Activated CD8-positive, alpha-beta memory T cell treated with anti-CD3 and anti-CD28 coated beads, Interleukin-2, amount 50 U/mL, for 4 hours (primary cell): ENCODE results near the gene LRGUK.
"Not testable (repeated sequence)": the region's sequence is repeated elsewhere in the genome, so short reads cannot be mapped to it uniquely, and the experiment has no call there.

ENCODE experiments used
- DNase-seq: peaks from one replicate; pipeline ENCODE4 v3.0.0-alpha.2; 2020

Gene LRGUK

GRCh38 chr7:134248196-134248595, 121.1 kb downstream of the LRGUK start:
- no peak for DNase-seq

GRCh38 chr7:134254311-134254710, 127.2 kb downstream of the LRGUK start:
- DNase-seq: no peak

GRCh38 chr7:134255814-134256213, 128.7 kb downstream of the LRGUK start:
- DNase-seq: no peak

- DNase-seq: no peak
These were observed 135.2 kb downstream of the LRGUK start for GRCh38 chr7:134262322-134262721.

- DNase-seq: no peak
These were observed 149.8 kb downstream of the LRGUK start for GRCh38 chr7:134276951-134277350.

DNA sequence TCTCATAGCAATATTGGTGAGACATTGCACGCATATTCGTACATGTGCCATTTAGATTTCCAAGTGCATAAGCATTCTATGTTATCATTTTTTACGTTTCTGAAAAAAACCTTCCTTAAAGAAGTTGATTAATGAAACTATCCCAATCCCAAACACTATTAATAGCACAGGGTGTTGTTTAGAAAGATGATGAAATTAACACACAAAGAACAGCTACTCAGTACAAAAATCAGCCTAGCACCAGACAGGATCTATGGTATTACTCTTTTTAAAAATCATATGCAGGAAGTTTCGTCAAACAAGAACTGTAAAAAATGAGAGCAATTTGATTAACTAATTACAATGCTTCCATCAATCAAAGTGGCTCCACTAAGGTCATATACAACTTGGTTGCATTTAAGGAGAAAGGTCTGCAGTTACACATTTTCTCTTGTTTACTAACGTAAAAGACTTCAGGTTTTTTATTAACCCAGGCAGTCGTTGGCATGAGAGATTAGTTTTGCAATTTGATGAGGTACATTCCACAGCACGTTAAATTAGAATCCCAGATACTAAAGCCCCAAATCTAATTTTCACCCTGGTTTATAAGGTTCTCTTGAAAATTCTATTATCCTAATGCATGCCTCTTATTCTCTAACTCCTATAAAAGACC, 151.5 kb downstream of the LRGUK start:
- DNase-seq: no peak

GRCh38 chr7:134279336-134279735, 152.2 kb downstream of the LRGUK start:
- no peak for DNase-seq

DNA sequence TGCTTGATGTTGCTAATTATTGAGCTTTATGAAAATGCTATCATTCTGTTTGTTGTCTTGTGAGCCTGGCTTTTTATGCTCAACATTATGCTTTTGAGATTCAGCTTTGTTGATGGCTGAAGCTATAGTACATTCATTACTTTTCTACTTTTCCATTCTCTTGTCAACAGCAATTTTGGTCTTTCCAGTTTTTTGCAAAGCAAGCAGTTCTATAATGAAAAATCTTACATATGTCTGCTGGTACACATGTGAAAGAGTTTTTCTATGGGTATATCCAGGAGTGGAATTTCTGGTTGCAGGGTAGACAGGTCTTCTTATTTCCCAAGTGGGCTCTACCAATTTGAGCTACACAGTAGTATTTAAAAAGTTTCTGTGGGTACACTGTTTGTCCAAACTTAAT, 152.8 kb downstream of the LRGUK start:
- no peak for DNase-seq

GRCh38 chr7:134280508-134280907, 153.4 kb downstream of the LRGUK start:
- DNase-seq: no peak

- no peak for DNase-seq
These were observed 156.9 kb downstream of the LRGUK start for GRCh38 chr7:134284011-134284410.

GRCh38 chr7:134284952-134285351, 157.8 kb downstream of the LRGUK start:
- no peak for DNase-seq

DNA sequence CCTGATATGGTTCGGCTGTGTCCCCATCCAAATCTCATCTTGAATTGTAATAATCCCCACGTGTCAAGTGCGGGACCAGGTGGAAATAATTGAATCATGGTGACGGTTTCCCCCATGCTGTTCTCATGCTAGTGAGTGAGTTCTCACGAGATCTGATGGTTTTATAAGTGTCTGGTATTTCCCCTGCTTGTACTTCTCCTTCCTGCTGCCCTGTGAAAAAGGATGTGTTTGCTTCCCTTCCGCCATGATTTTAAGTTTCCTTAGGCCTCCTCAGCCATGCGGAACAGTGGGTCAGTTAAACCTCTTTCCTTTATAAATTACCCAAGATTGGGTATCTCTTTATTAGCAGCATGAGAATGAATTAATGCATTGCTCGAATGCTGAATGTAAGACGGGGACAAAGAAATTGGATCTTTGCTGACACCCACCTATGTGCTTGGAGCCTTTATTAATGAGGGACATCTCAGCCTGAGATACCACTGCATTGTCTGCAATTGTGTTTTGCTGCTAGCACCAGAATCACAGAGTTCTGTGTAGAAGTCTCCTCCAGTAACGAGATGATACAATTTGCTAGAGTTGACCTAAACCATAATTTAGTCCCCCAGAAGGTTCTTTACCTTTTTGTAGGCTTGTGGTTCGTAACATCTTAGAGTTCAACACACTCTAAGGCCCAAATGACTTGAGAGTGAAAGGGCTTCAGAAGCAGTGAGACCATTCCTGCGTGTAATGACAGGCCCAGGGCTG, 160.9 kb downstream of the LRGUK start:
- DNase-seq: no peak

DNA sequence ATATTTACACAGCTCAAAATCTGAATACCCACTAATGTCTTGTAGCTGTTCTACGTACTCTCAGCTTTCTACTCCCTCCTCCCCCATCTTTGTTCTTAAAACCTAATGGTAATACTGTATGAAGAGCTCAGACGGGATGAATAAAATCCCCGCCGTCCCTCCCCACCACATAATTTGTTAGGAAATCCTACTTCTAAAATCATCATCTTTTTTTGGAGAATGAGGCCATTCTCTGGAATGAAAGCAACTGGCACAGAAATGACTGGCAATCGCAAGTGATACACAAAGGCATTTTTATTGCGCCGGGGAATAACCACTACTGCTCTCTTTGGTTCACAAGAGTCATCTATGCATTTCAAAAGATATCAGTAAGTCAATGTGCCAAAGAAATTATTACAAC, 162.3 kb downstream of the LRGUK start:
- no peak for DNase-seq

DNA sequence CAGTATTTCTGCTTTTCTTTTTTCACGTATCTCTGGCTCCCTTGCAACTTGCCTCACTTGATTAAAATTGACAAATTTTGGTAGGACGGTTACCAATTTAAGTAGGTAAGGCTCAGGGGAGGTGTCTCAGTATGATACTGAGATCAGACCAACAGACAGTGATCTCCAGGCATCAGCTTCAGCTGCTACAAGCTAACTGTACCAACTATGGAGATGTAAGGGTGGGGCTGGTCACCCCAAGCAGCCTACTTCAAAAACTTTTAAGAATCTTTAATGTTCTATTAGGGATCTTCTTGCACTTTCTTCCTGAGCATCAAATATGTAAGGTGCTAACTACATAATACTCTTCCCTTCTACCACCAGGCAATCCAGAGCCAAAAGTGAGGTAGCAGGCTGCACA, 162.7 kb downstream of the LRGUK start:
- DNase-seq: no peak

DNA sequence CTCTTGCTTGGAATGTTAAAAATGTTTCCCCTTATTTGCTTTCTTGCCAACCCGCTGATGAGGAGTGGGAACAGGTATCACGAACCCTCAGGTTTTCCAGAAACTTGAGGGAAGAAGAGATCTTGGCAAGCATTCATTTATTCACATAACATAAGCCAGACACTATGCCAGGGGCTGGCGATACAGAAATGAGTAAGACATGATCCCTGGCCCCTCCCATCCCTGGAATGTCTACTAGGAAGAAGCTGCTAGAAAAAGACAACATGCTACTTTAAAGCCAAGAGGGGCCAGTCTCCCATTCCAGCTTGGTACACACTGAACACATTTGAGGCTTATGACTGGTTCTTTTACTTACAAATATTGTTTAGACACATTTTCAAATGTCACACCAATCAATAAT, 163.1 kb downstream of the LRGUK start:
- no peak for DNase-seq

DNA sequence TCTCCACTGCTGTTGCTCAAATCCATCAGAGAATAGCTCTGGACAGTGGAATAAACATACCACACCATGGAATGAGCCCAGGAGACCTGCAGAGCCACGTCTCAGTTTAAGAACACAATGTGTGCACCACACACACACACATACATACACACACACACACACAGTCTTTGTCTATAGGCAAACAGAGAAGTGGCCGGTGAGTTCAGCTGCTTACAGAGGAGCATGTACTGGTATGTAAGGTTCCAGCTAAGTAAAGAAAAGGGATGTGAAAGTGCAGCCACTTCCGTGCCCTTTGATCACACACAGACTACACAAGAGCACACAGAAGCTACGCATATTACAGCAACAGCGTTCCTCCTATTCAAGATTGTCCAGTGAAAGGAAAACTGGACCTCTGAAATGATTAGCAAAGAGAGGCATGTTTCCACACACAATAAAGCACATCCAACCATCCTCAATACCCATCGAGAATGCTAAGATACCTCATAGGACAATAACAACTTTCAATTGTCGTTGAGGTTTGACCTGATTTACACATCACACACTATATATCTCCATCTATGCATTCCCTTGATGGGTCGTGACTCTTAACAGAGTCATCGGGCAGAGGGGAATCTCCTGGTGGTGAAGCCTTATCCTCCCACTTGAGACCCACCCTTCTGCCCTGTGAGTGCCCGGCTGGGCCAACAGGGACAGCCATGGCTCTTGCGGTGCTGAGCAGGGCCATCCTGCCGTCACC, 166.0 kb downstream of the LRGUK start:
- no peak for DNase-seq

DNA sequence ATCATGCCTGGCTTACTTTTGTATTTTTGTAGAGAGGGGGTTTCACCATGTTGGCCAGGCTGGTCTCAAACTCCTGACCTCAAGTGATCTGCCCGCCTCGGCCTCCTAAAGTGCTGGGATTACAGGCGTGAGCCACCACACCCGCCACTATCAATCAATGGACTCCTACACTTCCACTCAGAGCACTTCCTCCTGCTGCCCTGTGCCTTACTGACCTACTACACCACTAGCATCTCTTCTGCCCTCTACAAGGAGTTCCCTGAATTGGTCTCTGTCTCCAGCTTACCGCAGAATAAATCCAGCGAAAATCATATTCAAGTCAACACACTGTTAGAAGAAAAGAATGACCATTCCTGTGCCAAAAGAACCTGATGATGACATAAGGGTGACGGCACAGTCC, 168.8 kb downstream of the LRGUK start:
- not testable (repeated sequence) for DNase-seq

DNA sequence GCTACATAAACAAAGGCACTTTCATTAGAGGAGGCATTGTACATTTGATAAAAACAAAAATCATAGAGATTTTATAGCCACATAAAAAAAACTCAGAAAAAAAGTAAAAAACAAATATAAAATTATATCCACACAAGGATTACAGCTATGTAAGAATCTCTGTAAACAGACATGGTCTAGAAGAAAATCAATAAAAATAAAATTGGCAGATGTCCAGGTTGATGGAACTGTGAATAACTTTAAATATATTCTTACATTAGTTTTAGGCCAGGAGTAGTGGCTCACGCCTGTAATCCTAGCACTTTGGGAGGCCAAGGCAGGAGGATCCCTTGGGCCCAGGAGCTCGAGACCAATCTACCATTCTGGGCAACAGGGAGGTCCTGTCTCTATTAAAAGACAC, 170.3 kb downstream of the LRGUK start:
- no peak for DNase-seq

DNA sequence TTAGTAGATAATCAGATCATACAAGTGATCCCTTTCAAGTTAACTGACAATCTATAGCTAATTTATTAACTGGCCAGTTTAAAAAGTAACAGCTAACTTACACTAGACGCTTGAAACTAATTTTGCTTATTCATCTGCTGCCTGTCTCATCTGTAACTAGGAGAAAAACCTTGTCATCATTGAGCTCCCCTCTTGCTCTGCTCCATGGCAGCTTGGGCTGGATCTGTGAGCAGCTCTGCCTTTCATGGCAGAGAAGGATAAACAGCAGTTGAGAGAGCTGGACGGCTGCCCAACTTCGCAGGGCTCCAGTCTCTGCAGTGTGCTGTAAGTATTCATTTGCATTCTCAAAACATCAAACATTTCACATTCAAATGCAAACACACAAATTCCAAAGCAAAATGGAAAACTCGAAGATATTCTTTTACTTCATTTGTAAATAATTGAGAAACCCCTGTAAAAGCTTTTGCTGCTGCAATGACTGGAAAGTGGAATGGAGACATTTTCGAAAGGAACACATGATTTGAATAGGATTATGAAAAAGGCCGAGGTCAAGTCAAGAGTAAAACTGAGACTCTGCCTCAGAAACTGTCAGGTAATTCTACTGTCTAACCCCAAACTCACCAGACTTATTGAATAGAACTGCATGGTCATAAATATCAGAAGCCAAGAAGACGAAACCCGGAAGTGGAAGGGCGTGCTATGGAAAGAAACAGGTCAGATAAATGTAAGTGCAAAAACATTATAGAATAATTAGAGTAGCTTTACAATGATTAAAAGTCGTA, 172.0 kb downstream of the LRGUK start:
- no peak for DNase-seq

GRCh38 chr7:134300988-134301387, 173.8 kb downstream of the LRGUK start:
- DNase-seq: no peak

DNA sequence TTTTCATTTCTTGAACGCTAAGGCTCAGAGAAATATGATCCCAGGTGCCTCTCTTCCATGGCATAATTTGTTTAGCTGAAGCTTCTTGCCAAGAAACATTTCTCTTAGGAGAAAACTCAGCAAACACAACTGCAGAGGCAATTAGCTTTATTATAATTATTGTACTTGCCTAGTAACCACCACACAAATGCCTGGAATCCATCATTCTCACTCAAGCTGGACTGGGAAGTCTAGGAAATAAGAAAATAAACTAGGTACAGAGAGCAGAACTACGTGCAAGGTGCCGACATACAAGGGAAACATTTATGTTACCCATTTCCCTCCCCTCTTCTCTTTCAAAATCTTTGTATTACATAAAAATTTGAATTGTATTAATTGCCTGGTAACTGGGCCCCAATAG, 174.5 kb downstream of the LRGUK start:
- no peak for DNase-seq

GRCh38 chr7:134302120-134302519, 175.0 kb downstream of the LRGUK start:
- DNase-seq: no peak

DNA sequence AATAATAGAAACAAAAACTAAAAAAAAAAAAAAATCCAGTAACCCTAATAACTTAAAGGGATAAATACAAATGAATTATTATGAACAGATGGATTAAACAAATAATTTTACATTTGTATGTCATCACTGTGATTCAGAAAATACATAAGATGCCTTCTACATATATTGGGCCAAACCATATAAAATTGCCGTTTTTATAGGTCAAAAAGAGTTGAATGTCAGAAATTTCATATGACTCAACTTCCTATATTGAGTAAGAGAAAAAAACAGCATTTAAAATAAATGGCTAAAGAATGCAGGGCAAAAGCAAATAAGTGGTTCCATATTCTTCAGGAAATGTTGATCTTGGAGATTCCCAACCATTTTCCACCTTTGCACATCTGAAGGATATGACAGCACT, 180.2 kb downstream of the LRGUK start:
- no peak for DNase-seq
